Measurements from ENCODE around the gene NDUFS4. TPM values are rescaled to one million over a fixed set of nuclear protein-coding genes. Genes with fewer than 3 reads are reported as not detected.

Gene NDUFS4
- total and polyA plus RNA-seq, 2 donors (not counting 1 experiment from before 2014, with no cell fraction given), result 147 to 194 TPM

GRCh38 chr5:53631251-53631650 lies 70.8 kb downstream of the NDUFS4 start:
- Histone ChIP-seq H4K20me1 (ENCODE audit: control insufficient read depth, extremely low read depth, insufficient read depth, low read length) (no peaks in the 10 kb centered on the region), H3K36me3 (ENCODE audit: control insufficient read depth, insufficient read depth, low read length) (no peaks in the 10 kb centered on the region), H3K4me1 (ENCODE audit: control insufficient read depth, extremely low read depth, insufficient read depth, low read length) (no peaks in the 10 kb centered on the region), H2AFZ (ENCODE audit: low read length) (no peak overlapping the region), H3K9ac (ENCODE audit: insufficient read depth, low read length) (no peak overlapping the region), H3K79me2 (ENCODE audit: control insufficient read depth, insufficient read depth, low read length) (no peaks in the 10 kb centered on the region), H3K27ac (ENCODE audit: insufficient read depth, low read length) (no peak overlapping the region), H3K27me3 (ENCODE audit: control insufficient read depth, insufficient read depth, low read length) (no peaks in the 10 kb centered on the region), H3K4me2 (ENCODE audit: extremely low read depth, insufficient read depth, low read length) (no peak overlapping the region), H3K9me3 (ENCODE audit: control insufficient read depth, insufficient read depth, low read depth, low read length) (no peaks in the 10 kb centered on the region), H3K4me3 (replicated peaks in 1 of 4; ENCODE audit: control extremely low read depth in 1 of 4, insufficient read depth in 1 of 4, low read depth in 3 of 4, low read length in 4 of 4) (no peak overlapping the region)
- TF ChIP-seq EZH2 (IDR thresholded peaks at IDR 0.05; ENCODE audit: low read length, missing control alignments) (no peak), CTCF (conservative IDR thresholded peaks at IDR 0.05 in 1 of 2, IDR thresholded peaks at IDR 0.05 in 1 of 2; ENCODE audit: low read depth in 1 of 2, low read length in 2 of 2) (no peak)
- DNase-seq (ENCODE audit: low read depth in 2 of 2), result no peak

- Histone ChIP-seq H2AFZ (ENCODE audit: low read length) (no peak overlapping the region), H3K9ac (ENCODE audit: insufficient read depth, low read length) (no peak overlapping the region), H3K27me3 (ENCODE audit: control insufficient read depth, insufficient read depth, low read length) (no peaks in the 10 kb centered on the region), H3K9me3 (ENCODE audit: control insufficient read depth, insufficient read depth, low read depth, low read length) (no peaks in the 10 kb centered on the region), H3K4me2 (ENCODE audit: extremely low read depth, insufficient read depth, low read length) (no peak overlapping the region), H3K27ac (ENCODE audit: insufficient read depth, low read length) (no peak overlapping the region), H4K20me1 (ENCODE audit: control insufficient read depth, extremely low read depth, insufficient read depth, low read length) (no peaks in the 10 kb centered on the region), H3K79me2 (ENCODE audit: control insufficient read depth, insufficient read depth, low read length) (no peaks in the 10 kb centered on the region), H3K36me3 (ENCODE audit: control insufficient read depth, insufficient read depth, low read length) (no peaks in the 10 kb centered on the region), H3K4me3 (replicated peaks in 1 of 4; ENCODE audit: control extremely low read depth in 1 of 4, insufficient read depth in 1 of 4, low read depth in 3 of 4, low read length in 4 of 4) (no peak overlapping the region), H3K4me1 (ENCODE audit: control insufficient read depth, extremely low read depth, insufficient read depth, low read length) (no peaks in the 10 kb centered on the region)
- TF ChIP-seq EZH2 (IDR thresholded peaks at IDR 0.05; ENCODE audit: low read length, missing control alignments) (no peak), CTCF (conservative IDR thresholded peaks at IDR 0.05 in 1 of 2, IDR thresholded peaks at IDR 0.05 in 1 of 2; ENCODE audit: low read depth in 1 of 2, low read length in 2 of 2) (no peak)
- DNase-seq (ENCODE audit: low read depth in 2 of 2), result peak; percentile 63 to 77
Measured at GRCh38 chr5:53642061-53642460, 81.6 kb downstream of the NDUFS4 start.

- no peak overlapping the region for H2AFZ ChIP-seq (ENCODE audit: low read length)
- no peak overlapping the region for H3K4me3 ChIP-seq (replicated peaks in 1 of 4; ENCODE audit: control extremely low read depth in 1 of 4, insufficient read depth in 1 of 4, low read depth in 3 of 4, low read length in 4 of 4)
- H3K9me3 ChIP-seq (ENCODE audit: control insufficient read depth, insufficient read depth, low read depth, low read length), result no peaks in the 10 kb centered on the region
- H3K36me3 ChIP-seq (ENCODE audit: control insufficient read depth, insufficient read depth, low read length), result no peaks in the 10 kb centered on the region
- H3K4me1 ChIP-seq (ENCODE audit: control insufficient read depth, extremely low read depth, insufficient read depth, low read length), result no peaks in the 10 kb centered on the region
- H3K27me3 ChIP-seq (ENCODE audit: control insufficient read depth, insufficient read depth, low read length), result no peaks in the 10 kb centered on the region
- no peaks in the 10 kb centered on the region for H3K79me2 ChIP-seq (ENCODE audit: control insufficient read depth, insufficient read depth, low read length)
- DNase-seq (ENCODE audit: low read depth in 2 of 2), result peak in 1 of 2 donors; percentile 34
- H3K4me2 ChIP-seq (ENCODE audit: extremely low read depth, insufficient read depth, low read length), result no peak overlapping the region
- no peak overlapping the region for H3K9ac ChIP-seq (ENCODE audit: insufficient read depth, low read length)
- TF ChIP-seq CTCF (conservative IDR thresholded peaks at IDR 0.05 in 1 of 2, IDR thresholded peaks at IDR 0.05 in 1 of 2; ENCODE audit: low read depth in 1 of 2, low read length in 2 of 2) (no peak), EZH2 (IDR thresholded peaks at IDR 0.05; ENCODE audit: low read length, missing control alignments) (no peak)
- no peak overlapping the region for H3K27ac ChIP-seq (ENCODE audit: insufficient read depth, low read length)
- H4K20me1 ChIP-seq (ENCODE audit: control insufficient read depth, extremely low read depth, insufficient read depth, low read length), result no peaks in the 10 kb centered on the region
Measured at GRCh38 chr5:53643445-53643844, 83.0 kb downstream of the NDUFS4 start.

All from fibroblast of lung (primary cell).